ENCODE data around the gene FRAS1. TPM values are rescaled to one million over a fixed set of nuclear protein-coding genes. Genes with fewer than 3 reads are reported as not detected.

The FRAS1 gene
- total RNA-seq, 2 donors from 2014 or later = 2.0 to 7.1 TPM

DNA sequence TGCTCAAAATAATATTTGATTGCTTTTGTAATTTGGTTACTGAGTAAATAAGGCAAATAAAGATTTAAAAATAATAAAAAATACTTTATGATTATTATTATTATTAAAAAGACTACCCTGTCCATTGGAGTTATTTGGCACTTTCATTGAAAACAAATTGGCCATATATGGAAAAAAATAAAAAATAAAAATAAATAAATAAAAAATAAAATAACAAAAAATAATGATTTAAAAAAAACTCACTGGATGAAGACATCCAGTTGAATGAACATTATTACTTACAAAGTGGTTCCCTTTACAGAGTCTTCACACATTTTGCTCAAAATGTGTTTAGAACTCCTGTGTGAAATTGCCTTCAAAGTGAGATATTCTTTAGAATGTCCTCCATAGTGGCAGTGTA, 353.1 kb downstream of the FRAS1 start:
- no peak overlapping the region for H3K4me3 ChIP-seq
- H3K27me3 ChIP-seq (replicated peaks; ENCODE audit: insufficient read depth) = no peaks in the 10 kb centered on the region
- DNase-seq (ENCODE audit: low spot score) = no peak
- H3K36me3 ChIP-seq = no peaks in the 10 kb centered on the region
- TF ChIP-seq, protein P1, sequence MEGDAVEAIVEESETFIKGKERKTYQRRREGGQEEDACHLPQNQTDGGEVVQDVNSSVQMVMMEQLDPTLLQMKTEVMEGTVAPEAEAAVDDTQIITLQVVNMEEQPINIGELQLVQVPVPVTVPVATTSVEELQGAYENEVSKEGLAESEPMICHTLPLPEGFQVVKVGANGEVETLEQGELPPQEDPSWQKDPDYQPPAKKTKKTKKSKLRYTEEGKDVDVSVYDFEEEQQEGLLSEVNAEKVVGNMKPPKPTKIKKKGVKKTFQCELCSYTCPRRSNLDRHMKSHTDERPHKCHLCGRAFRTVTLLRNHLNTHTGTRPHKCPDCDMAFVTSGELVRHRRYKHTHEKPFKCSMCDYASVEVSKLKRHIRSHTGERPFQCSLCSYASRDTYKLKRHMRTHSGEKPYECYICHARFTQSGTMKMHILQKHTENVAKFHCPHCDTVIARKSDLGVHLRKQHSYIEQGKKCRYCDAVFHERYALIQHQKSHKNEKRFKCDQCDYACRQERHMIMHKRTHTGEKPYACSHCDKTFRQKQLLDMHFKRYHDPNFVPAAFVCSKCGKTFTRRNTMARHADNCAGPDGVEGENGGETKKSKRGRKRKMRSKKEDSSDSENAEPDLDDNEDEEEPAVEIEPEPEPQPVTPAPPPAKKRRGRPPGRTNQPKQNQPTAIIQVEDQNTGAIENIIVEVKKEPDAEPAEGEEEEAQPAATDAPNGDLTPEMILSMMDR (IDR thresholded peaks at IDR 0.05) = no peak
- ATAC-seq (ENCODE audit: insufficient number of reproducible peaks, low FRiP score, low read depth) = no peak
- H3K27ac ChIP-seq = no peak overlapping the region
- H3K9me3 ChIP-seq = no peaks in the 10 kb centered on the region
- H3K4me1 ChIP-seq (ENCODE audit: control insufficient read depth in 1 of 2, low read depth in 2 of 2) = no peaks in the 10 kb centered on the region

DNA sequence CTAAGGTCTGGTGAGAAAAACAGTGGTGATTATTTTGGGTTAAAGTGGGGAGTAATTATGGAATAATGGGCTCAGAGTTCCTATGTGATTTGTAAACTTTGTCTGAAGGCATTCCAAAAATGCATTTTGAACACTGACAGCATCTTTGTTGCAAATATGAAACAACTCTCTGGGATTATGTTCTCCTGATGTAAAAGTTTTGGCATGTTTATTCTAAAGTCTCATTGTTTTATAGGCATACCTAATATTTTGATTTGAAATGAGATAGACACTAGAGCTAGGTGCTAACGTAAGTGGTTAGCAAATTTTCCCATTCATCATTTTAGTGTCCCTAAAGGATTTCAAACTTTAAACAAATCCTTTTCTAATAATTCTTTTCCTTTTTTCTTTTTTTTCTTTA, 353.6 kb downstream of the FRAS1 start:
- no peak for ATAC-seq (ENCODE audit: insufficient number of reproducible peaks, low FRiP score, low read depth)
- DNase-seq (ENCODE audit: low spot score) = no peak
- TF ChIP-seq, protein P1 (IDR thresholded peaks at IDR 0.05) = no peak

DNA sequence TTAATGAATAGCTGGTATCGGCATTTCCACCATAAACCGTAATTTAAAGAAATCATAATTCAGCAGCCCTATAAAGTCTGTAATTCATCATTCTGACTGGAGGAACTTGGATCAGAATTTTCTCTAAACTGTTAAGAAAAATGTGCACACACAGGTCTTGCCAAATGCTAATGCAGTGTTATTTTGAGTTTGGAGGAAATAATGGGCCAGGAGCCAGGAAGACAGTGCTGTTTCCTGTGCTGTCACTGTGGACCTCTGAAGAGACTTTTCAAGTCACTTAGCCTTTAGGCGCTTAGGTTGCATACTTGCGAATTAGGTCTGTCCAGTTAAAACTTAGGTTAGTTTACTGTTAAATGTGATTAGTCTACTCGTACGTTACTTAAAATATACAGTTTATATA, 357.0 kb downstream of the FRAS1 start:
- Histone ChIP-seq H3K27ac (no peak overlapping the region), H3K9me3 (no peaks in the 10 kb centered on the region), H3K27me3 (replicated peaks; ENCODE audit: insufficient read depth) (no peaks in the 10 kb centered on the region), H3K36me3 (no peaks in the 10 kb centered on the region), H3K4me1 (ENCODE audit: control insufficient read depth in 1 of 2, low read depth in 2 of 2) (no peaks in the 10 kb centered on the region), H3K4me3 (no peak overlapping the region)
- TF ChIP-seq, protein P1 (IDR thresholded peaks at IDR 0.05) = no peak
- ATAC-seq (ENCODE audit: insufficient number of reproducible peaks, low FRiP score, low read depth) = no peak
- DNase-seq (ENCODE audit: low spot score) = no peak

More for the DNA sequence above, 353.6 kb downstream of the FRAS1 start:
- H3K36me3 ChIP-seq = no peaks in the 10 kb centered on the region
- H3K4me1 ChIP-seq (ENCODE audit: control insufficient read depth in 1 of 2, low read depth in 2 of 2) = no peaks in the 10 kb centered on the region
- no peak overlapping the region for H3K27ac ChIP-seq
- no peaks in the 10 kb centered on the region for H3K27me3 ChIP-seq (replicated peaks; ENCODE audit: insufficient read depth)
- H3K4me3 ChIP-seq = no peak overlapping the region
- H3K9me3 ChIP-seq = no peaks in the 10 kb centered on the region

DNA sequence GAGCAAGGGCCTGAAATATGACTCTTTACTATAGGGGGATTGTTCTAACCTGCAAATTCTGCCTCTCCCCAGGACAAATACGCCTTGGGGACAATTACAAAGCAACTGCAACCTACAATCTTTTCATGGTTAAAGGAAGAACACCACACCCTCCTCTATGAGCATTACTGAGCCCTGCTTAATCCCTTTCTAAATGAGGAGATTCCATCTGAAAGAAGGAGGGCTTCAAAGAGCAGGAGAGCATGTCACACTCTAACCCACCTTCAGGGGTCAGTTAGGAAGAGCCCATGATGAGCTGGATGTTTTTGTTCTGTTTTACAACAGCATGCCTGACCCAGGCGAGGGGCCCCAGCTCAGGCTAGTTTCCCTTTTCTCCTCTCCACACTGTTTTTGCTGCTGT, 360.5 kb downstream of the FRAS1 start:
- Histone ChIP-seq H3K27ac (no peak overlapping the region), H3K27me3 (replicated peaks; ENCODE audit: insufficient read depth) (no peaks in the 10 kb centered on the region), H3K4me3 (no peak overlapping the region), H3K36me3 (no peaks in the 10 kb centered on the region), H3K9me3 (no peaks in the 10 kb centered on the region), H3K4me1 (ENCODE audit: control insufficient read depth in 1 of 2, low read depth in 2 of 2) (no peaks in the 10 kb centered on the region)
- DNase-seq (ENCODE audit: low spot score) (no peak), ATAC-seq (ENCODE audit: insufficient number of reproducible peaks, low FRiP score, low read depth) (no peak)
- TF ChIP-seq, protein P1 (IDR thresholded peaks at IDR 0.05) = no peak

DNA sequence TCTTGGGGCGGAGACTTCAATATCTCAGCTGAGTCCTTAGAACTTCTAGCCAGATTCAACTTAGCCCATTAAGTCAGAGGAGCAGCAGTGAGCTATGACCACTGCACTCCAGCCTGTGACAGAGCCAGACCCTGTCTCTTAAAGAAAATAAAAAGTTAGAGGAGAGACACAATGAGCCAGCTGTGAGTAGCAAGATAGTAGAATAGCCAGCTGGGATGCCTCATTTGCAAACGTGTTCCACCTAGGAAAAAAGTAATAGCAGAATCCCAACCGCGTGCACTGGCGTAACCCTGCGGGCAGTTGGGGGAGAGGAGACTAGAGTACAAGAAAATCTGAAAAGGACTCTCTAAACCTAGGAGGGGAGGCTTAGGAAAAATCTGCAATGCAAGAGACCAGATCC, 361.3 kb downstream of the FRAS1 start:
- H3K27ac ChIP-seq = no peak overlapping the region
- no peaks in the 10 kb centered on the region for H3K9me3 ChIP-seq
- no peaks in the 10 kb centered on the region for H3K27me3 ChIP-seq (replicated peaks; ENCODE audit: insufficient read depth)
- no peak overlapping the region for H3K4me3 ChIP-seq
- H3K4me1 ChIP-seq (ENCODE audit: control insufficient read depth in 1 of 2, low read depth in 2 of 2) = no peaks in the 10 kb centered on the region
- TF ChIP-seq, protein P1 (IDR thresholded peaks at IDR 0.05) = no peak
- no peaks in the 10 kb centered on the region for H3K36me3 ChIP-seq
- no peak for DNase-seq (ENCODE audit: low spot score)
- ATAC-seq (ENCODE audit: insufficient number of reproducible peaks, low FRiP score, low read depth) = no peak

Data from thoracic aorta (tissue), 2 donors.